GM12891 (cell line): ENCODE results near the gene POFUT2.

ENCODE experiments used
- POLR2A ChIP-seq: IDR thresholded peaks from 2 replicates; pipeline ENCODE4 v1.6.1; 2011; ENCODE audit warnings: low read depth, low read length, control low read depth
- POLR2AphosphoS5 ChIP-seq: IDR thresholded peaks from 2 replicates; pipeline ENCODE4 v1.6.1; 2011; ENCODE audit warnings: low read depth, low read length, control low read depth
- POU2F2 ChIP-seq: IDR thresholded peaks from 2 replicates; pipeline ENCODE4 v1.6.1; 2011; ENCODE audit warnings: low read depth, mild to moderate bottlenecking, control low read depth, low read length, moderate library complexity
- TAF1 ChIP-seq: IDR thresholded peaks from 2 replicates; pipeline ENCODE4 v1.6.1; 2011; ENCODE audit warnings: low read depth, low read length, control low read depth

DNA sequence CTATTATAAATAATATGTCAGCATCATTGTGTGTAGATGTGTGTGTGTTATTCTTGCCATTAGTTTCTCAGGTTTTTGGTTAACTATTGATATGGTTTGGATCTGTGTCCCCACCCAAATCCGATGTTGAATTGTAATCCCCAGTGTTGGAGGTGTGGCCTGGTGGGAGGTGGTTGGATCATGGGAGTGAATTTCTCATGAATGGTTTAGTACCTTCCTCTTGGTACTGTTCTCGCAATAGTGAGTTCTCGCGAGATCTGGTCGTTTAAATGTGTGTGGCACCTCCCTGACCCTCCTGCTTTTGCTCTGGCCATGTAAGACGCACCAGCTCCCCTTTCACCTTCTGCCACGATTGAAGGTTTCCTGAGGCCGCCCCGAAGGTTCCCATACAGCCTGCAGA, 9.6 kb upstream of the POFUT2 start:
- TF ChIP-seq POLR2A: no peak
- TF ChIP-seq TAF1: no peak
- no peak for TF ChIP-seq POLR2AphosphoS5
- TF ChIP-seq POU2F2: no peak
